OCI-LY1 (cell line): ENCODE measurements around the gene SNRNP200.

Source experiments
- EZH2 ChIP-seq: fragments of 200-600 bp; sonication (generic), shearing (Covaris generic); IDR thresholded peaks from 2 replicates; pipeline ENCODE4 v1.8.0; 2017; ENCODE audit warnings: borderline replicate concordance, mixed run types, mild to moderate bottlenecking, antibody characterized with exemption, low read length, moderate library complexity, mixed read lengths
- TF ChIP-seq, protein P1 (sequence below): fragments of 200-600 bp; sonication (generic), shearing (Covaris generic); IDR thresholded peaks from 2 replicates; pipeline ENCODE4 v1.5.1; 2017; ENCODE audit warnings: mild to moderate bottlenecking, antibody characterized with exemption, low read length, moderate library complexity, mixed read lengths

DNA sequence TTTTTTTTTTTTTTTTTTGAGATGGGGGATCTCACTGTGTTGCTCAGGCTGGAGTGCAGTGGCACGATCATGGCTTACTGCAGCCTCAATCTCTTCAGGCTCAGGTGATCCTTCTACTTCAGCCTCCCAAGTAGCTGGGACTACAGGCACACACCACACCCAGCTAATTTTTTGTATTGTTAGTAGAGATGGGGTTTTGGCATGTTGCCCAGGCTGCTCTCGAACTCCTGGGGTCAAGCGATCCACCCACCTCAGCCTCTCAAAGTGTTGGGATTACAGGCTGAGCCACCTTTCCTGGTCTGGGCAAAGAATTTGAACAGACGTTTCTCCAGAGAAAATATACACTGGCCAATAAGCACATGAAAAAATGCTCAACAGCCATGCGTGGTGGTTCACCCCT, 2.9 kb upstream of the SNRNP200 start:
- TF ChIP-seq, protein P1, sequence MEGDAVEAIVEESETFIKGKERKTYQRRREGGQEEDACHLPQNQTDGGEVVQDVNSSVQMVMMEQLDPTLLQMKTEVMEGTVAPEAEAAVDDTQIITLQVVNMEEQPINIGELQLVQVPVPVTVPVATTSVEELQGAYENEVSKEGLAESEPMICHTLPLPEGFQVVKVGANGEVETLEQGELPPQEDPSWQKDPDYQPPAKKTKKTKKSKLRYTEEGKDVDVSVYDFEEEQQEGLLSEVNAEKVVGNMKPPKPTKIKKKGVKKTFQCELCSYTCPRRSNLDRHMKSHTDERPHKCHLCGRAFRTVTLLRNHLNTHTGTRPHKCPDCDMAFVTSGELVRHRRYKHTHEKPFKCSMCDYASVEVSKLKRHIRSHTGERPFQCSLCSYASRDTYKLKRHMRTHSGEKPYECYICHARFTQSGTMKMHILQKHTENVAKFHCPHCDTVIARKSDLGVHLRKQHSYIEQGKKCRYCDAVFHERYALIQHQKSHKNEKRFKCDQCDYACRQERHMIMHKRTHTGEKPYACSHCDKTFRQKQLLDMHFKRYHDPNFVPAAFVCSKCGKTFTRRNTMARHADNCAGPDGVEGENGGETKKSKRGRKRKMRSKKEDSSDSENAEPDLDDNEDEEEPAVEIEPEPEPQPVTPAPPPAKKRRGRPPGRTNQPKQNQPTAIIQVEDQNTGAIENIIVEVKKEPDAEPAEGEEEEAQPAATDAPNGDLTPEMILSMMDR, result no peak
- TF ChIP-seq EZH2, result no peak
